ENCODE results near the gene SDK1.

The SDK1 gene

DNA sequence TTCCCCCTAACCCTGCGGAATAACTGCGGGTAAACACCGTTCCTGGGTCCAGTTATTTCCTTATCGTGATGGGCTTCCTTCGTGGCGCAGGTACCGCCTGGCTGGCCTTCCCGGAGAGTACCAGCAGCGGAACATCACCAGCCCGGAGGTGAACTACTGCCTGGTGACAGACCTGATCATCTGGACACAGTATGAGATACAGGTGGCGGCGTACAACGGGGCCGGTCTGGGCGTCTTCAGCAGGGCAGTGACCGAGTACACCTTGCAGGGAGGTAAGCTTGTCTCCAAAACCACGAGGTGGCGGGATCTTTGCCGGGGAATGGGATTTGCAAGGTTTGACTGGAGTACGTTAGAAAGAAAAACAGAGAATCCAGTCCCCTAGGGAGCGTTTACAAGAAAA, 716.0 kb downstream of the SDK1 start:
- DNase-seq (ENCODE audit: low spot score) = no peak

DNA sequence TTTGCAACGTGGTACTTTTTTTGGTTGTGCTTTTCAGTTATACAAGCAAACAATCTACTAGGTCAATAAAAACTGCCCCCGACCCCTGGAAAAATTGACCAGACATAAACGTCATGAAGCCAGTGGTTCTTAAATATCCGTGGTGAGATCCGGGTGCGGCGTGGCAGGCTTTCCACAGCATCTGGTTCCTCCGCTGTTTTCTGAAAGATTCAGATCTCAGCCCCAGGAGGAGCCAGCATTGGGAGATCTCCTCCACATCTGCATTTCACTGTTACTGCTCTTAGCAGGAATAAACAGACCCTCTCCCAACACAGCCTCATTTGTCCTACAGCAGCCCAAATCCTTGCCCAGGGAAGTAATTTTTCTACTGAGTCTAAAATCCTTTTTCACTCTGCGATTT, 716.7 kb downstream of the SDK1 start:
- no peak for DNase-seq (ENCODE audit: low spot score)

DNA sequence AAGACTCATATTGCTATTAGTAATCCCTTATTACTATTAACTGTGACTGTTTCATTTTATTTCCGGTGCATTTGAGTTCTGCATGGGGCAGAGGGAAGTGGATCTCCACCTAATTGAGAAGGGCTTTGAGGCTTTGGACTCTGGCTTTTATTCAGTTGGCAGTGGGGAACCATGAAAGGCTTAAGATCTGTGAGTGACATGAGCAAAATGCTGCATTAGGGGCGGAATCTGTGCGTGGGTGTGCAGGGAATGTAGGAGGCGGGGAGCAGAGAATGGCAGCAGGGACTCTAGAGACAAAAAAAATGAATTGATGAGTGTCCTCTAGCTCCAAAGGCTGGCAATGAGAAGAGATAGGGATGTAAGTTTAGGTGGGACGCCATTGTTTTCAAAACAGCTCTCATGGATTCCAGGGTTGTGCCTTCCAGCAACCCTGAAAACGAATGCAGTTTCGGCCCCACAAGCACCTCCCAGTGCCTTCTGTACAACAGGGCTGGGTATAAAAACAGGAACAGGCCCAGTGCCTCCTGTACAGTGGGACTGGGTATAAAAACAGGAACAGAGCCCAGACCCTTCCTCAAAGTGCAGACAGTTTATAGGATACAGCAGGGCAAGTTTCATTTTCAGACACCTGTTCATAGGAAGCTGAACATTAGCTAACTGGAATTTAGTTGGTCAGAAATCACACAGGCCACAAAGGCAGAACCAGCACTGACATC, 717.7 kb downstream of the SDK1 start:
- DNase-seq (ENCODE audit: low spot score) = no peak

DNA sequence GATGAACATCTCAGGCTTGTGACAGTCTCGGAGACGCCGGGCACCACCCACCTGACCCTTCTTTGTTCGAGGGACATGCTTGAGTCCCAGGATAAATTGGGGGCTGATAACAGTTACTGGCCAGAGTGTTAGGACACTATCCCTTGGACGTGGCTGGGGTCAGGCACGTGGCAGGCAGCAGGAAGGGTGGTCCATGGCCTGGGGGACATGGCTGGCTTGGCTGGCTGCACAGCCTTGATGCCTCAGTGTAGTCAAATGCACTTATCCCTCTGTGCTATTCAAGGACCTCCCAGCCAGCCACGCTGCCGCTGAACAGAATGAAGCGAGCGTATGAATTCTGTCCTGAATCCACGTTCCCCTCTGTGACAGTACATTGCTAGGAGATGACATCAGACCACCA, 719.0 kb downstream of the SDK1 start:
- DNase-seq (ENCODE audit: low spot score) = no peak

DNA sequence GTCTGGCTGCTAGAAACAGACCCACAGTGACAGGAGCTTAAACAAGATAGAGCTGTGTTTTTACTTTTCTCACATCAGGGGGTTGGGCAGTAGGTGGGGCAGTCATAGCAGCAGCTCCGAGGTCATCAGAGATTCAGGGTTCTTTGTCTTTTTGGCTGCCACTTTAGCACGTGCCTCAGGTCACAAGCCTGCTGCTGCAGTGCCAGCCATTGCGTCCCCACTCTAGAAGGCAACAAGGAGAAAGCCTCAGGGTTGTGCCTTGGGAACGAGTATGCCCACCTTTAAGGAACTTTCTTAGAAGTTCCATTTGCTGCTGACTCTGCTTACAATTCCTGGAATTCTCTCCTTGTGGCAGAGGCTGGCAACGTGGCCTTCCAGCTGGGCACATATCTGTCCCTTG, 720.4 kb downstream of the SDK1 start:
- DNase-seq (ENCODE audit: low spot score) = no peak

DNA sequence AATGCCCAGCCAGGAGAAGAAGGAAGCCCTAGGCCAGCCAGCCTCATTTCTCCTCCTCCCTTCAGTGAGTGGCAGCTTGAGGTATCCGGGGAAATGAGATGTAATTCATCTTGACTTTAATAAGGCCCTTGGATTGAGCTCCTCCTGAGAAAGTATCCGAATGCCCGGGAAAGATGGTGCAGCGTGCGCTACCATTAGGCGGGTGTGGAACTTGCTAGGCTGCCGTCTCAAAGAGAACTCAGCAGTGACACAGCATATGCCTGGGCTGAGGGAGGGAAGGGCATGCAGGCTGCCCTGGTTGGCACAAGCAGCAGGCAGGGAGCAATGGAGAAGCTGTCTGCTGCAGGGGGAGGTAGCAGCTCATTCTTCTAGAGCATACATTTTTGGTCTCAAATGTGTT, 721.2 kb downstream of the SDK1 start:
- DNase-seq (ENCODE audit: low spot score) = no peak

DNA sequence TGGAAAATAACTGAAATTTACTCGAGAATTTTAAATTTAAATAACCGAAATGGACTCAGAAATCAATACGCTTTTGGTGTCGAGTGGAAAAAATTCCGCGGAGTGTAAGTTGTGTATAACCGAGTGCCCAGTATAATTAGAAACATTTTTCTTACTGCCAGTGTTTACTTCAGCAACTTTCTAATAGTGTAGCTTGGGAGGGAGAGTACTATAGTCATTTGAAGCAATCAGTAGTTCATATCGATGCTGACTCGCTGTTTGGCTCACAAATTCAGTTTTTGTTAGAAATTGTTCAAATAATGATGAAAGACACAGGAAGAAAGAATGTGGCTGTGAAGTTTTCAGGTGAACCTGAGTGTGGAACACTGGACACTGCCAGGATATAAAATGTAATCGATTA, 722.5 kb downstream of the SDK1 start:
- DNase-seq (ENCODE audit: low spot score) = no peak

DNA sequence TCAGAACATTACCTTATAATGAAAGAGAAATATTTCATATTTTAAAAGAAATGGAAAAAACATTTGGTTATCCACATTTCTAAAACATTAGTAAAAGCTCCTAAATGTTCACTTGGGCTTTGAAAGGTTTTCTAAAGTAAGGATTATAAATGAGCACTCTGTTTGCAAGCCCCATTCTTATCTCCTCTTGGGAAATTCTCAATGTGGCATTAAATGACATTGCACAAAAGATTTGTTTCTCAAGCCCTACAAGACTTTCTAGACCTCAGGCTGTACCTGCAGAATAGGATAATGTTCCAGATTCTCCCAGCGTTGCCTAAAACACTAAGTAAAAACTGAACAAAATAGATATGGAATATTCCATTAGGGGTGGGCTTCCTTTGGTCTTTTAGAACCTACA, 723.1 kb downstream of the SDK1 start:
- no peak for DNase-seq (ENCODE audit: low spot score)

DNA sequence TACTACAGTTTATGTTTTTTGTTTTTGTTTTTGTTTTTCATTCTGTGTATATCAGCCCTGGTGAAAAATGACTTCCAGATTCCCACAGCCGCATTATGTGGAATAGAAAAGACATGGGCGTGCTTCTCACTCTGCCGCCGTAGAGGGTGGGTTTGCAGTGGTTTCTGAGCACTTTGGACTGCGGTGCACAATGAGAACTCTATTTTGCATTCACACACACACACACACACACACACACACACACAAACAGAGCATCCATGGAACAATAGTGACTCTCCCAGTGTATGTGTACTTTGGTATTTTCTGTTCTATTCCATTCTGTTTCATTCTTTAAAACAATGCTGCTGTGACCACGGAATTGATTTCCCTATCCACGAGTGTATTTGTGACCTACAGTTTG, 723.8 kb downstream of the SDK1 start:
- DNase-seq (ENCODE audit: low spot score) = no peak

DNA sequence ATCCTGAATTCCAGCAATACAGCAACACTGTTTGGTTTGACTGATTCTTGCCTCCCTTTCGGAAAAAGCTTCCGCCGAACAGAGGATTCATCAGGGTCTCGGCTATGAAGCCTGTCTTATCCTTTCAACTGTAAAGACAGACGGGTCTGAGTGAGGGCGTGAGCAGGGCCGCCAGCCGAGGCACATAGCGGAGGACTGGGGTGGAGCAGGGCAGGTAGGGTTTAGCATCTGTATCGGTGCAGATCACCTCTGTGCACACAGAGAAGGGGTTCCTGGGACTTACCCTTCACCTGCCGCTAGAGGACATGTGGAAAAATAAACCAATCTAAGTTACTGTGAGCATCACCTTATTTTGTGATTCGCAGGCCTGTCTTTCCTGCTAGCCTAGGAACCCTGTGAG, 724.2 kb downstream of the SDK1 start:
- no peak for DNase-seq (ENCODE audit: low spot score)

DNA sequence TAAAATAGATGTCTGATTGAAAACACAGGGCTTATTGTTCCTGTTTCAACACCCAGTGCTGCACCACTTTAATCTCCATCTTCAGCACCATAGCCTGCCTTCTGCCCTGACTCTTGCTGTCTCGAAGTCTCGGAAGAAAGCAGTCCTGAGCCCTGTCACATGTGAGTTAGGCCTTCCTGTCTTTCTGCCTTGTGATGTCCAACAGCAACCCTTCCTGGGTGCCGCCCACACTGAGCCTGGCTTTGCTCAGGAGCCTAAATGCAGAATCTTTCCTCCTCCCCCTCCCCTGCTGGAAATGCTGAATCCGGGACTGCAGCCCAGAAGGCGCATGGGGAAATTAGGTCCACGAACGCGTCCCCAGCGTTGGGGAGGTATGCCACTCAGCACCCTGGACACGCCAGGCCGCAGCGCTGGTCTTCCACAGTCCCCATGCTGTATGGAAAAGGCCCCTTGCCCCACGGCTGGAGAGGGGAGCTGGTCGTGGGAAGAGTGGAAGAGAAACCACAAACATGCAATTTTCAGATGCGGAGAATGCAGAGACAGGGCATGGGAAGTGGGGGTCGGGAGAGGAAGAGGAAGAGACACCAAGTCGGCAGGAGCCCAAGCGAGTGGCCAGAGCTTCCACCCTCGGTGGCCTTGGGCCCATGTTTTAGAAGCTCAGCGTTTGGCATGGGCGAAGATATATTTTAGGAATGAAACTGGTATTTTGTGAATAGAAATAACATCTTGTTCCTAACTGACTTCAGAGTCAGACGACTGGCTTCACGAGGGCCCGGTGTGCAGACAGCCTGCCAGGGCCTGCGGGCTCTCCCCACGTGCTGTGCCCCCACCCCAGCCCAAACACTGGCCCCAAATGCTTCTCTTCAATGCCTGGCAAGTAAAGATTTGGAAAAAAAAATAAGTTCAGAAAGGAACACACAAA, 724.9 kb downstream of the SDK1 start:
- no peak for DNase-seq (ENCODE audit: low spot score)

DNA sequence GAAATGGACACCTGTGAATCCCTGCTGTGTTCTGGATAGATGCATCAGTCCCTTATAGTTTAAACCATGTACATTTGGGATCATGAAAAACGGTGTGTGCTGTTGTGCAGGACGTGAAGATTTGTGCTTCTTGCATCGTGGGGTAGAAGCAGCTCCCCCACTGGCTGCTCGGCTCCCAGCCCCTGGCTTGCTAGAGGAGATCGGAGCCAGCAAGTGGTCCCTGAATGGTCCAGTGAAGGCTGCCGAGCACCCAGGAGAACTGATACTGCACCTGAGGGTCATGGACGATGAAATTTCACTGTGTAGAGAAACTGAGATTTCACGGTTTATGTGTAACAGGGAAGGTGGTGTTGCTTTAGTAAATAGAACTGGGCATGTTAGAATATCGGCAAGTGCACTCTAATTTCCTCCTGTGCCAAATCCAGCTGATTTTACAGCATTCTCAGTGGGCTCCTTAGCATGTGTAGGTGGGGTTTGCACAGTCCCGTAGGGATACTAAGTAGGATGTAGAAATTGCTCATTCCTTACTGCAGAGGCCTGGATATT, 726.0 kb downstream of the SDK1 start:
- DNase-seq (ENCODE audit: low spot score) = no peak

DNA sequence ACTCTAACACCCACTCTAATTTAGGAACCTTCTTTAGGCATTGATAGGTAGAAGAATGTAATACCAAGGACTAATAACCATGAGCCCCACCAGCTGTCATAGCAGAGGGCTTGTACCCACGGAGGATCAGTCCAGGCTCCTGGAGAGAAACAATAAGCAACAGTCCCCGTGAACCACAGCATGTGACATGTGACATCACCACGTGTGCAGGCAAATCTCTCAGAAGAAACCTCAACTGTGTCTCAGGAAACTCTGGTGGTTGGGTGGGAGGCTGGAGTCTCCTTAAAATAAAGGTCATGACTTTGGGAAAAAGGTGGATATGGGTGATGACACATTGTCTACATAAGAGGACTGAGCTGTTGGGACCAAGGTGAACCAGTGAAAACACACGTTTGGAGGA, 727.2 kb downstream of the SDK1 start:
- no peak for DNase-seq (ENCODE audit: low spot score)

DNA sequence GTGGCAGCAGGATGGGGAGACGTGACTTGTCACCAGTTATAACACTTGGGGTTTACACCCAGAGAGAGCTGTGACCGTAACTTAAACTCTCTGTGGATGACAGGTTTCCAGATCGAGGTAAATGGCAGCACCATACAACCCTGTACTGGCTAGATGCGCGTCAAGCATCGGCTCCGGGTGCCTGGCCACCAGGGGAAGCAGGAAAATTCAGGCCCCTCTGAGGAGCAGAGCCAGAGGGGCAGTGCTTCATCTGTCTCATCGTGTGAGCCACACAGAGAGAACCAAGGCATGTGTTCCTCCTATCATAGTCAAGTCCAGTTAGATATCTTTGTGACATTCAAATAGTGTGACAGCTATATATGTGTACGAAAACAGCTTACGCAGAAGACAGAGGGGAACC, 728.9 kb downstream of the SDK1 start:
- DNase-seq (ENCODE audit: low spot score) = no peak

DNA sequence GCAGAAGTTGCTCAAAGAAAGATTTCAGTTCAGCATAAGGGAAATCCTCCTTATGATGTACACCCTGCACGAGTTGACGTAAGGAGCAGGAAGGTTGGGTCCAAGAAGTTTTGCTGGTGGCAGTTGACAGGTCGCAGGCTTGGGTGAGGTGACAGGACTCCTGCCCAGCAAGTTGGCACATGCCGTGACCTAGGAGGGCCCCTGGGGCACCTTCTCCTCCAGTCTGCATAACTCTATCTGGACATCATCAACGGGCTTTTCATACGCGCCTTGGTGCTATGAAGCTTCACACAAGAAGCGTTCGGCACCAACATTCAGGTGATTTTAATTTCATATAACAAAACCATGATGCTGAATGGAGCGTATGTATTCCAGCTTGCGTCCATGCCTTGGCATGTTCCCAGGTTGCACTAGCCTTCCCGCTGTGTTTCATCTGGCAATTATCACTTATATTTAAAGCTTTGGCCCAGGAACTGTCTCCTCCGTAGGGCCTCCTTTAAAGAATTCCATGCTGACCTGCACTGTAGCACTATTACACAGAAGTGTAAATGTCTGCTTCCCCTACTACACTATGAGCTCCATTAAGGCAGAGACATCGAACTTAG, 729.4 kb downstream of the SDK1 start:
- no peak for DNase-seq (ENCODE audit: low spot score)

DNA sequence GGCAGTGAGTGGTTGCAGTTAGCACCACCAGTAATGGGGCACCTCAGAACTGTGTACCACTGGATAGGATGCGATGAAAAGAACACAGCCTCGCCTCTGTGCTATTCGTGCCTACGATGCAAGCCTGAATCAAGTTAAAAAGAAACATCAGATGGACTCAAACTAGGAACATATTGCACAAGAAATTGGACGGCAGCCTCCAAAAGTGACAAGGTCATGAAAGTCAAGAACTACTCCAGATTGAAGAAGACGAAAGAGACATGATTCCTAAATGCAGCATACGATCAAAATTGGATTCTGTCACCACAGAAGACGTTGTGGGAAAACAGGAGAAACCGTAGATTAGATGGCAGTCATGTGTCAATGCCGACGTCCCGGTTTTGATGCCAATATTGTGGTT, 732.9 kb downstream of the SDK1 start:
- no peak for DNase-seq (ENCODE audit: low spot score)

DNA sequence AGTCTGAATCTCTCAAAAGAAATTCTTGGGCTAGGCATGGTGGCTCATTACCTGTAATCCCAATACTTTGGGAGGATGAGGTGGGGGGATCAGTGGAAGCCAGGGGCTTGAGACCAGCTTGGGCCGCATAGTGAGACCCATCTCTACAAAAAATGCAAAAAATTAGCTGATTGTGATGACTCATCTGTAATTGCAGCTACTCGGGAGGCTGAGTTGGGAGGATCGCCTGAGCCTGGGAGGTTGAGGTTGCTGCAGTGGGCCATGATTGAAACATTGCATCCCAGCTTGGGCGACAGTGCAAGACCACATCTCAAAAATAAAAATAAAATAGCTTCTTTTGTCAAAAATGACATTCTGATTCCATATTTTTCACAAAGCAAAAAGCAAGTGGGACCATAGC, 736.3 kb downstream of the SDK1 start:
- no peak for DNase-seq (ENCODE audit: low spot score)

DNA sequence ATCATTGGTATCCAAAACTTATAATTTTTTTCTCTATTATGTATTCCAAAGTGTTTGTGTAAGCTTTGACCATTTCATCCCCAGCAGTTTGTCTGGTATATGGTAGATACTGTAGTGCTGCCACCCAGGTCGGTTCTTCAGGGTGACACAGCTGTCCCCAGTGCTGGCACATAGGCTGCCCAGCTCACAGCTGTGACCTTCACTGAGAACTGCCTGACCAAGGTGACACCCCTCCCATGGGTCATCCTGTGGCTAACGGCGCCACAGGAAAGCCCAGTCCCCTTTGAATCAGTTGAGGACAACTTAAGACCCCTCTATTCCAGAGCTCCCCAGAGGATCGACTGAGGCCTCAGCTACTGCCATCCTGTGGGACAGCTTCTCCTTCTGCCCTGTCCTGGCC, 736.8 kb downstream of the SDK1 start:
- DNase-seq (ENCODE audit: low spot score) = no peak

DNA sequence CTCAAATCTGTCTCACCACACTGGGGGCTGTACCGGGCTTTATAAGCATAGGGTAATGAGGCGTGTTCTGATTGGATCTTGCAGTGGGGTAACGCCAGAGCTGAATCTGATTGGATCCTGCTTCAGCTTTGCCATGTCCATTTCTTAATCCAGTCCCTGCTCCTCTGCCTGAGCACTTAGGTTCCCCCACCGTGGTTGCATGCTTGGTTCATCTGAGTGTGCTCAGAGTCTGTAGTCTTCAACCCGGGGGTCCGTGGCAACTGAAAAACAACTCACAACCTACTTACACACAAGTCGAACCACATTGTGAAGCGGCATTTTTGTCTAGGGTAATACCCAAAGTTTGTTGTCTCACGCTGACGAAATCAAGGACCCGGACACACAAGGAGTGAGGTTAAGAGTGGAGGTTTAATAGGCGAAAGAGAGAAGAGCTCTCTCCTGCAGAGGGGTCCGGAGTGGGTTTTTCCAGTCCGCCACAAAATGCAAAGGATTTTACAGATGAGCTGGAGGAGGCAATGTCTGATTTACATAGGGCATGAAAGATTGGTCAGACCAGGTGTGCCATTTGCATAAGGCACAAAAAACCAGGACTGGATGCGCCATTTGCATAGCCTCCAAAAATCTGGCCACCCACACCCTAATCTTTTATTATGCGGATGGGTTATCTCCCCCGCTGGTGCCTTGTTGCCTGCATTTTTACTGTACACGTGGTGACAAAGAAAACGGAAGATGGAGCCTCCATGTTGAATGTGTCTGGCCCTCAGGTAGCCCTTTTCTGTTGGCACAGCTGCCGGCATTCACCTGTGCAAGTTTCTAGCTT, 739.3 kb downstream of the SDK1 start:
- no peak for DNase-seq (ENCODE audit: low spot score)

DNA sequence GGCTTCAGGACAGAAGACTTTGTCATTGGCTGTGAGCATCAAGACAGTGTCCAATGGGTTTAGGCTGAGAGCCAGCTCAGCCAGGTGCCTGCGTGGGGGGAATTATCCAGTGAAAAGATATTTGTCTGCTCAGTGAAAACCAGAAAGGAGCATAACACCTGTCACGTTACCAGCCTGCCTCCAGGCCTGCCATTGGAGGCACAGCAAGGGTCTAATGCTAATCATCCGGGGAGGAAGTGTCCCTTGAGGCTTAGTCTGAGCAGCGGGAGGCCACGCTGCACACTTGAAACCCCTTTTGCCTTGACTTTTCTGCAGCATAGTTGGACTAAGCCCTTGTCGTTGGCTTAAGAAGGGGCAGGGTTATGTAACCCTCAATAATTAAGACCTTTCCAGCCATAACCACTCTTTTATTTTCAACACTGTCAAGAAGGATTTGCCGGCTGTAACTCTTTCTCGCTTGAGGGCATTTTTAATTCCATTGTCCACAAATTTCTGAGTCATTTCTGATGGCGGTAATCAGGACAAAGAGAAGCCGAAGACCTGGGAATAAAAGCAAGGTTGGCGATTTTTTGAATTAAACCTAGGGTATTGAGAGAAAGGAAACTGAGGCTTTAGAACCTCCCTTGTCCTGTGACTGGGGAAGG, 741.5 kb downstream of the SDK1 start:
- DNase-seq (ENCODE audit: low spot score) = no peak

DNA sequence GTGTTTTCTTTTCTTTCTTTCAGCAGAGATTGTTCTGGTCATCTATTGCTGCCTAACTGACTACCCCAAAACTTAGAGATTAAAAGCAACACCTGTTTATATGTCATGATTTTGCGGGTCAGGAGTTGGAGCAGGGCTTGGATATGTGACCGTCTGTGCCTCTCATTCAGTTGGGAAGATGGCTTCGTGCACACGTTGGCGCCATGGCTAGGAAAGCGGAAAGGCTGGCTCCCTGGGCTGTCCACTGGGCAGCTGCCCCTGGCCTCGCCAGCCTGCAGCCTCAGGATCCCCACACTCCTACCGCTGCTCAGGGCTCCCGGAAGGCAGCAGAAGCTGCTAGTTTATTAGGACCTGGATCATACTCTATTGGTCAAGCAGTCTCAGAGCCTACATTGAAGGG, 742.9 kb downstream of the SDK1 start:
- DNase-seq (ENCODE audit: low spot score) = no peak

DNA sequence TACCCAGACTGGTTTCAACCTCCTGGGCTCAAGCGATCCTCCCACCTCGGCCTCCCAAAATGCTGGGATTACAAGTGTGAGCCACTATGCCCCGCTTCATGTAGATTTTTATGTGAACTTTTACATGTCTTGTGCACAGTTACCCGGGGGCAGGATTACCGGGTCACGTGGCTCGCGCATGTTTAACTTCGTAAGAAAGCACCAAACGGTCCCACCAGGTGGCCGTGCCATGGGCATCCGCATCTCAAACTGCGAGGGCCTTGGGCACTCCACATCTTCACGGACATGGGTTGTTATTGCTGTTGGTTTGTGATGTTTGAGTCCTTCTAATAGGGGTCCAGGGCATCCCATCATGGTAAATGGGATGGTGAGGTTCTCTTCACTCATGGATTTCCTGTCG, 744.4 kb downstream of the SDK1 start:
- no peak for DNase-seq (ENCODE audit: low spot score)
